Ovary (tissue), 9 donors: ENCODE data around the gene FBXO44. TPM values are rescaled to one million over a fixed set of nuclear protein-coding genes. Genes with fewer than 3 reads are reported as not detected.

Source experiments
- DNase-seq, 5 donors: peaks; one replicate each; pipeline ENCODE4 v3.0.0-alpha.2; 2019 to 2020
- H3K27ac ChIP-seq, 2 donors: fragments of 200-600 bp; one replicate each; pipeline versions ENCODE4 v1.5.1 to v1.8.0; 2019 to 2022
- H3K27me3 ChIP-seq: fragments of 200-600 bp; one replicate; pipeline ENCODE4 v1.8.0; 2022
- H3K36me3 ChIP-seq: fragments of 200-600 bp; sonication (generic); one replicate; pipeline ENCODE4 v1.5.1; 2019
- H3K4me1 ChIP-seq: one replicate; pipeline ENCODE4 v1.8.1; 2013; ENCODE audit warnings: mild to moderate bottlenecking, moderate library complexity; ENCODE audit not compliant: insufficient read depth
- H3K4me3 ChIP-seq: fragments of 200-600 bp; sonication (generic); one replicate; pipeline ENCODE4 v1.5.1; 2017
- H3K9me3 ChIP-seq, 2 donors: fragments of 200-600 bp in 1 of 2; sonication (generic) in 1 of 2; one replicate each; pipeline versions ENCODE4 v1.5.1 to v1.8.1; 2013 to 2019; ENCODE audit warnings: mild to moderate bottlenecking in 1 of 2, moderate library complexity in 1 of 2
- CTCF ChIP-seq, 3 donors: fragments of 450-650 bp in 2 of 3; fragments of 200-600 bp in 1 of 3; IDR thresholded peaks; one replicate each; pipeline versions ENCODE4 v1.5.1 to v1.8.0; 2016 to 2022; ENCODE audit warnings: antibody characterized with exemption in 3 of 3, mild to moderate bottlenecking in 1 of 3
- EP300 ChIP-seq: sonication (generic); formaldehyde crosslinking; IDR thresholded peaks from one replicate; pipeline ENCODE4 v1.6.1; 2017; ENCODE audit warnings: antibody characterized with exemption
- POLR2A ChIP-seq: fragments of 450-650 bp; IDR thresholded peaks from one replicate; pipeline ENCODE4 v1.6.1; 2017; ENCODE audit warnings: antibody characterized with exemption, mild to moderate bottlenecking, moderate library complexity
- WGBS, 3 donors: extraction: QIAGEN DNeasy Blood & Tissue Kit in 1 of 3; methylation state at CpG; one replicate each; pipeline versions ENCODE4 v1.1.5 to v1.1.7; 2013 to 2017; 5-methylcytosine and 5-hydroxymethylcytosine counted together
- intact Hi-C, 4 donors: fragments of 100-400 bp; cut with DNase I; formaldehyde crosslinking; loops; one replicate each; pipeline versions ENCODE4 v1.11.0 to v1.15.1; 2022 to 2023
- polyA plus RNA-seq, 2 donors: library from polyadenylated mRNA; stranded (reverse); fragments of 200-250 nt in 1 of 2; fragments of 350-450 nt in 1 of 2; fragmentation: Illumina TruSeq in 1 of 2; extraction: RNeasy Lipid Tissue Mini Kit (QIAGEN cat#74804) in 1 of 2; gene quantifications; one replicate each; pipeline ENCODE4 v1.2.3, GENCODE V29; 2013 to 2014
- total RNA-seq, 7 donors: library from RNA; depleted of rRNA in 2 of 7; stranded (reverse); fragments of >200 nt in 2 of 7; fragmentation: NEBNext Ultra II Directional in 3 of 7; extraction: Animal tissue kit (Norgen Biotek cat#: 25700) in 3 of 7; gene quantifications; one replicate each; pipeline versions ENCODE4 v1.1.0 to v1.2.4, GENCODE V29; 2016 to 2023
- donor health status: DM: no; HTN: no; CAD: no; lungs with moderate emphysema.
- donor health status: DM: no; HTN: no; CAD: no.
- donor health status: Bipolar disorder and iron deficiency.
- donor health status: DM: yes; HTN: yes; CAD: no.
- donor health status: DM: no; HTN: no; CAD: no.
- donor health status: DM: yes; HTN: yes; CAD: no.

The FBXO44 gene
- total and polyA plus RNA-seq, 9 donors = 4.2 to 20.8 (median 17.5) TPM

DNA sequence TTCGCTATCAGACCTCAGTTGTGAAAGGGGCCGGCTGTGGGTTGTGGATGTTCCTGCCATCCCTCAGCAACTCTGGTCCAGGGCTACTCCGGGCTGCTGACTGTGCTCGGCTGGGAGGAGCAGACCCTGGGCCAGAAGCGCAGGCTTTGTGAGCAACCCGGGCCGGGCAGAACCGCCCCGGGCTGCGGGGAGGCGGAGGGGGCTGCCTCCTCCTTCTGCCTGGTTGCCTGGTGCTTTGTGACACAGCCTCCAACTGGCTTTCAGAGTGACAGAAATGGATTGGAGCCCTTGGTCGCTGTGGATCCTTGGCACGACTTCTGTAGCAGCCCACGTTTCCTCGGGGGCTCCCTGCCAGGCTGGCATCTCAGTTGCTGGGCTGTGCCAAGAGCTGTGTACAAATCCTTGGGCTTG lies 46.9 kb downstream of the FBXO44 start:
- WGBS, 3 donors = 5 to 14% (median 5%) methylated on average over 11 to 15 of the region's 15 CpGs
- H3K9me3 ChIP-seq = no peaks in the 10 kb centered on the region
- no peak for TF ChIP-seq CTCF (IDR thresholded peaks at IDR 0.05)
- TF ChIP-seq EP300 = no peak
- TF ChIP-seq POLR2A = no peak
- H3K36me3 ChIP-seq = no peaks in the 10 kb centered on the region
- intact Hi-C loops = no loop called here
- no peaks in the 10 kb centered on the region for H3K4me1 ChIP-seq
- no peak for DNase-seq
- no peaks in the 10 kb centered on the region for H3K27me3 ChIP-seq
- H3K27ac ChIP-seq = no peak overlapping the region
- H3K4me3 ChIP-seq = no peak overlapping the region

DNA sequence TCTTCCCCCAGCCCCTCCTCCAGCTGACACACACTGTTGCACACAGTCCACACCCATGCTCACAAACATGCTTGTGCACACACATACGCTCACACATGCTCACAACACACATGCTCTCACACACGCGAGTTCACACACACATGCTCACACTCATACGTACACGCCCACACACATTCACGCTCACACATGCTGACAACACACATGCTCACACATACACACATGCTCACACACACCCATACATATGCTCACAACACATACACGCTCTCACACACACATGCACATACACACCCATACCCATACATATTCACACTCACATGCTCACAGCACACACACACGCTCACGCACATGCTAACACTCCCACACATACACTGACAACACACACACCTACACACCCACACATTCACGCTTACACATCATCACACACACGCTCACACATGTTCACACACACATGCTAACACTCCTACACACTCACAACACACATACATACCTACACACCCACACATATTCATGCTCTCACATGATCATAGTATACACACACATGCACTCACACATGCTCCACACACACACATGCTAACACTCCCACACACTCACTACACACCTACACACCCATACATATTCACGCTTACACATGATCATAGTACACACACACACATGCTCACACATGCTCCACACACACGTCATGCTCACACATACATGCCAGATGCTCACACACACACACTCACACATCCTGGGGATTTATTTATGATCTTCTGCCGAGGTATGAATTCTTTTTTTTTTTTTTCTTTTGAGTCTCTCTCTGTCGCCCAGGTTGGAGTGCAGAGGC lies 47.5 kb downstream of the FBXO44 start:
- TF ChIP-seq EP300 (no peak), CTCF (IDR thresholded peaks at IDR 0.05) (no peak), POLR2A (no peak)
- DNase-seq = no peak
- H3K36me3 ChIP-seq = no peaks in the 10 kb centered on the region
- intact Hi-C loops = no loop called here
- H3K9me3 ChIP-seq = no peaks in the 10 kb centered on the region
- WGBS, 3 donors = 61 to 69% (median 61%) methylated on average over 15 of the region's 15 CpGs
- no peak overlapping the region for H3K4me3 ChIP-seq
- H3K27me3 ChIP-seq = no peaks in the 10 kb centered on the region
- no peak overlapping the region for H3K27ac ChIP-seq
- no peaks in the 10 kb centered on the region for H3K4me1 ChIP-seq

DNA sequence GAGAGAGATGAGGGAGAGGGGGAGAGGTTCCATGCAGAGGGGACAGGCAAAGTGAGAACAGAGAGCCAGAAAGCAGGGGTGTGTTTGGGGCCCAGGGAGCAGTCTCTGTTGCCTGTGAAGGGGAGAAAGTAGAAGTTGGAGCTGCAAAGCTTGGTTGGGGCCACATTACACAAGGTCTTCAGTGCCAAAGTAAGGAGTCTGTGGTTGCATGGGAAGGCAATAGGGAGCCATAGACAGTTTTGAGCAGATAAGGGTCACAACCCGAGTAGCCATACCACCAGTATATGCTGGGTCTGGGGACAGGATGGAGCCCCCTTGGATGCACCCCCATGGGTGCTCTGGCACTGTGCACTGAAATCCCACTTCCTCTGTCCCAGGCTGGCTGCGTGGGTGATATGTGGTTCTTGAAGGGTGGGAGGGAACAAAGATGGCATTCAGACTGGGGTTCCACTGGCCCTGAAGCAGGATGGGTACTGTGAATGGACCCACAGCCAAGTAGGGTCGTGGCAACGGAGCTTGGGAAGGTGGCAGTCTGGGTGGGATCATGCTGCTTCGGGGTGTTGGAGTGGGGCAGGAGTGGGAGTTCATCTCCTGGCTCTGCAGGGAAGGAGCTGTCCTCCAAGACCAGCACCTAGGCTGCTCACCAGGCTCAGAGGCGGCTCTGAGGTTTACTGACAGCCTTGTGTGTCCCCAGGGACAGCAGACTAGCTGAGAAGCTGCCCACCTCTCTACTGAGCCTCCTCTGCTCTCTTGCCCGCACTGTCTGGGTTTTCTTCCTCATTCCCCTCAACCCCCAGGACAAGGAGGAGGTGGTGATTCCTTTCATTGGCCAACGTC lies 48.9 kb downstream of the FBXO44 start:
- H3K4me1 ChIP-seq = no peaks in the 10 kb centered on the region
- no peaks in the 10 kb centered on the region for H3K36me3 ChIP-seq
- WGBS, 3 donors = 53 to 65% (median 53%) methylated on average over 8 of the region's 8 CpGs
- no peak overlapping the region for H3K27ac ChIP-seq
- no peak overlapping the region for H3K4me3 ChIP-seq
- no peak for DNase-seq
- TF ChIP-seq CTCF (IDR thresholded peaks at IDR 0.05) (no peak), EP300 (no peak), POLR2A (no peak)
- intact Hi-C loops = no loop called here
- H3K27me3 ChIP-seq = no peaks in the 10 kb centered on the region
- H3K9me3 ChIP-seq = no peaks in the 10 kb centered on the region

DNA sequence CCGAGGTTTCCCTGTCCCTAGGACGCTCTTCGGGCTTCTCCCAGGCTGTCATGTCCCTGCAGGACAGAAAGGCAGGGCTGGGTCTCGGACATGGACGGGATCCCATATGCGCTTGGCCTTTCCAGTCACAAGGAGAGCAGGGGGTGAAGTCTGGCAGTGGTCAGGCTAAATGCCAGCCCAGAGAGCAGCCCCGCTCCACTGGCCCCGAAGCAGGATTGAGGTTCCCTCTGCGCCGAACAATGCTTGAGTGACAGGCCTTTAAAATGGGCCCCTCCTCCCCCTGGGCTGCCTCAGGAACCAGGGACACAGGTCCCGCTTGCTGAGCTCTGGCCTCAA lies 49.5 kb downstream of the FBXO44 start:
- H3K27ac ChIP-seq = no peak overlapping the region

More for the DNA sequence above, 49.5 kb downstream of the FBXO44 start:
- Histone ChIP-seq H3K9me3 (no peaks in the 10 kb centered on the region), H3K4me3 (no peak overlapping the region), H3K4me1 (no peaks in the 10 kb centered on the region), H3K36me3 (no peaks in the 10 kb centered on the region), H3K27me3 (no peaks in the 10 kb centered on the region)
- TF ChIP-seq CTCF (IDR thresholded peaks at IDR 0.05) = no peak
- TF ChIP-seq POLR2A = no peak
- no peak for TF ChIP-seq EP300
- intact Hi-C loops = no loop called here
- 70 to 73% (median 73%) methylated on average over 11 of the region's 11 CpGs for WGBS, 3 donors
- no peak for DNase-seq
